Measurements from ENCODE around the gene CACNA1C. TPM values are rescaled to one million over a fixed set of nuclear protein-coding genes. Genes with fewer than 3 reads are reported as not detected.

Gene CACNA1C
- total and polyA plus RNA-seq, 2 donors = 0.71 TPM

DNA sequence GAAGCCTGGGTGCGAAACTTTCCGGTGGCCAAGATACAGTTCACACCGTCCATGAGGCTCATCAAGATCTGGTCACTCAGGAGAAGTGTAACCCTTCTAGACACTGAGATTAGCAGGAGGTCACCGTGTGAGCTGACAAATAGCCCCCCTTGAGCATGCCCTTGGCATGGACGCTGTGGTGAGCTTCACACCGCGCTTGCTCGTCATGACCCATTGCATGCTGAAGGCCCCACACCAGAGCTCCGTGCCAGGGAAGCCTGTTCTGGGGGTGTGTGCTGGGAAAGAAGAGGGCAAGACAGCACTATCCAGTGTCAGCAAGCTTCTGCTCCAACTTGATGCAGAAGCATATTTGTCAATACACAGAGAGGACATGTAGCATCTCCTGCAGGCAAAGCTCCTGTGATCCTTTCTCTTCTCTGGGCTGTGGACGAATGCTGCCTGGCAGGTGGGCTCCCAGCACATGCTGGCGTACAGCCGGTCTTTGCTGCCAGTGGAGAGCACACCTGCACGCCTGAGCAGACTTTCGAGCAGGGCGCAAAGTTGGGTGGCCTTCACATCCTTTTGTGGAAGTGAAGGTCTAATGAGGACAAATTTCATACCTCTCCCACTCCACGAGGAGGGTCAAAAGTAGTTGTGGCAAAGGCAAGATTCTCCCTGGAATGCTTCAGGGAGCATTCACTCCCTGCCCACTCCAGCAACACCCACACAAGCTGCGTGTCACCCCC is 615.1 kb downstream of the CACNA1C start:
- no peaks in the 10 kb centered on the region for H3K27me3 ChIP-seq (ENCODE audit: control insufficient read depth in 2 of 2, insufficient read depth in 1 of 2, low read length in 1 of 2)
- H3K4me3 ChIP-seq (ENCODE audit: low read length in 2 of 2) = no peak overlapping the region
- H3K4me1 ChIP-seq (ENCODE audit: control insufficient read depth in 2 of 2, insufficient read depth in 2 of 2, low read length in 2 of 2) = no peaks in the 10 kb centered on the region
- no peak overlapping the region for H3K27ac ChIP-seq (ENCODE audit: low read depth in 1 of 2, low read length in 1 of 2)
- peaks cover 11 to 20% of the 10 kb centered on the region in 2 donors for H3K36me3 ChIP-seq (ENCODE audit: control insufficient read depth in 2 of 2, insufficient read depth in 2 of 2, low read length in 1 of 2)
- no peaks in the 10 kb centered on the region for H3K9me3 ChIP-seq (ENCODE audit: control insufficient read depth in 2 of 2, insufficient read depth in 1 of 2, low read length in 1 of 2)
- WGBS = 95% methylated on average over 17 of the region's 17 CpGs
- no peak for DNase-seq (ENCODE audit: low read depth in 6 of 9, low spot score in 9 of 9)

DNA sequence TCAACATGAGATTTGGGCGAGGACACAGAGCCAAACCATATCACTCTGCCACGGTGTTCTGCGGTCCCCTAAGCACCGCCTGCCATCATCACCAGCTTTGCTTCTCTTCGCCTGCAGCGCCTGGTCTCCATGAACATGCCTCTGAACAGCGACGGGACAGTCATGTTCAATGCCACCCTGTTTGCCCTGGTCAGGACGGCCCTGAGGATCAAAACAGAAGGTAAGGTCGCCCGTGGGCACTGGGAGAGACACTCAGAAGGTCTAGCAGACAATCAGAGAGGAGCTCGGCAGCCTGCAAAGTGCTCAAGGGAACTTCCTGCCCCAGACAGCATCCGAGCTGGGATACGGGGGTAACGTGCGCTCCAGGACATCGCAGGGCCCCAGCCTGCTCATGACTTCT is 616.0 kb downstream of the CACNA1C start:
- no peaks in the 10 kb centered on the region for H3K9me3 ChIP-seq (ENCODE audit: control insufficient read depth in 2 of 2, insufficient read depth in 1 of 2, low read length in 1 of 2)
- H3K27me3 ChIP-seq (ENCODE audit: control insufficient read depth in 2 of 2, insufficient read depth in 1 of 2, low read length in 1 of 2) = no peaks in the 10 kb centered on the region
- WGBS = 98% methylated on average over 17 of the region's 17 CpGs
- DNase-seq (ENCODE audit: low read depth in 6 of 9, low spot score in 9 of 9) = no peak
- H3K27ac ChIP-seq (ENCODE audit: low read depth in 1 of 2, low read length in 1 of 2) = no peak overlapping the region
- H3K4me3 ChIP-seq (ENCODE audit: low read length in 2 of 2) = no peak overlapping the region
- no peaks in the 10 kb centered on the region for H3K4me1 ChIP-seq (ENCODE audit: control insufficient read depth in 2 of 2, insufficient read depth in 2 of 2, low read length in 2 of 2)
- peaks cover 11 to 20% of the 10 kb centered on the region in 2 donors for H3K36me3 ChIP-seq (ENCODE audit: control insufficient read depth in 2 of 2, insufficient read depth in 2 of 2, low read length in 1 of 2)

DNA sequence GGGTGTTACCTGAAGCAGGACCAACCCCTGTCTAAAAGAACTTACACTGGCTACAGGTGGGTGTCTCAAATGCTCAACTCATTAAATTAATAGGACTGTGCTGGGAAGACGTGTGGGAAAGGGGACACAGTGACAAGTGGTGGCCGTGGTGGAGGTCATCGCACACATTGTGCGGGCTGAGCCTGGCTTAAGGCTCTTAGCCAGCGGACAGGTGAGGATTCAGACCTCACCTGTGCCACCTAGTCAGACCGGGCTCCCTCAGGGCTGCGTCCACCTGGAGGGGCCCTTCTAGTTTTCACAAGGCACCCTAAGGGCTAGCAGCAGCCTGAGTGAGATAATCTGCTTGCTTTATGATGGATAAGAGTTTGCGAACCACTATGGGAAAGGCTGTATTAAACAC is 616.8 kb downstream of the CACNA1C start:
- DNase-seq (ENCODE audit: low read depth in 6 of 9, low spot score in 9 of 9) = no peak
- WGBS = 95% methylated on average over 8 of the region's 8 CpGs

DNA sequence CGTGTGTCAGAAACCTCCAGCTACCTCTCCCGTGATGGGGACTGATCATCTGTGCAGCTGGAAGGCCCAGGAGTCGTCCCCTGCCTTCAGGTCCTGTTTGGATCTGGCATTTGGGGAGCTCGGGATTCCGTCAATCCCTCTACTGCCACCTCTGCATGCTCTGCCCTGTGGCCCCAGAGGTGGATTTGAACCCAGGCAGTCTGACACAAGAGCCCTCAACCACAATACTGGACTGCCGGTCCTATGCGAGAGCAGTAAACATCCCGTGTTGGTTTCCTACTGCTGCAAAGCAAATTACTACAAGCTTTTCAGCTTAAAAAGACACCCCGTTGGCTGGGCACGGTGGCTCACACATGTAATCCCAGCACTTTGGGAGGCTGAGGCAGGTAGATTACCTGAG is 620.1 kb downstream of the CACNA1C start:
- Histone ChIP-seq H3K27ac (ENCODE audit: low read depth in 1 of 2, low read length in 1 of 2) (no peak overlapping the region), H3K36me3 (ENCODE audit: control insufficient read depth in 2 of 2, insufficient read depth in 2 of 2, low read length in 1 of 2) (peaks cover 20 to 23% of the 10 kb centered on the region in 2 donors), H3K4me1 (ENCODE audit: control insufficient read depth in 2 of 2, insufficient read depth in 2 of 2, low read length in 2 of 2) (no peaks in the 10 kb centered on the region), H3K27me3 (ENCODE audit: control insufficient read depth in 2 of 2, insufficient read depth in 1 of 2, low read length in 1 of 2) (no peaks in the 10 kb centered on the region), H3K4me3 (ENCODE audit: low read length in 2 of 2) (no peak overlapping the region), H3K9me3 (ENCODE audit: control insufficient read depth in 2 of 2, insufficient read depth in 1 of 2, low read length in 1 of 2) (no peaks in the 10 kb centered on the region)
- WGBS = 98% methylated on average over 10 of the region's 10 CpGs
- DNase-seq (ENCODE audit: low read depth in 6 of 9, low spot score in 9 of 9) = no peak

More for the DNA sequence above, 616.8 kb downstream of the CACNA1C start:
- Histone ChIP-seq H3K4me3 (ENCODE audit: low read length in 2 of 2) (no peak overlapping the region), H3K36me3 (ENCODE audit: control insufficient read depth in 2 of 2, insufficient read depth in 2 of 2, low read length in 1 of 2) (peaks cover 11 to 20% of the 10 kb centered on the region in 2 donors), H3K9me3 (ENCODE audit: control insufficient read depth in 2 of 2, insufficient read depth in 1 of 2, low read length in 1 of 2) (no peaks in the 10 kb centered on the region), H3K27me3 (ENCODE audit: control insufficient read depth in 2 of 2, insufficient read depth in 1 of 2, low read length in 1 of 2) (no peaks in the 10 kb centered on the region), H3K4me1 (ENCODE audit: control insufficient read depth in 2 of 2, insufficient read depth in 2 of 2, low read length in 2 of 2) (no peaks in the 10 kb centered on the region), H3K27ac (ENCODE audit: low read depth in 1 of 2, low read length in 1 of 2) (no peak overlapping the region)

DNA sequence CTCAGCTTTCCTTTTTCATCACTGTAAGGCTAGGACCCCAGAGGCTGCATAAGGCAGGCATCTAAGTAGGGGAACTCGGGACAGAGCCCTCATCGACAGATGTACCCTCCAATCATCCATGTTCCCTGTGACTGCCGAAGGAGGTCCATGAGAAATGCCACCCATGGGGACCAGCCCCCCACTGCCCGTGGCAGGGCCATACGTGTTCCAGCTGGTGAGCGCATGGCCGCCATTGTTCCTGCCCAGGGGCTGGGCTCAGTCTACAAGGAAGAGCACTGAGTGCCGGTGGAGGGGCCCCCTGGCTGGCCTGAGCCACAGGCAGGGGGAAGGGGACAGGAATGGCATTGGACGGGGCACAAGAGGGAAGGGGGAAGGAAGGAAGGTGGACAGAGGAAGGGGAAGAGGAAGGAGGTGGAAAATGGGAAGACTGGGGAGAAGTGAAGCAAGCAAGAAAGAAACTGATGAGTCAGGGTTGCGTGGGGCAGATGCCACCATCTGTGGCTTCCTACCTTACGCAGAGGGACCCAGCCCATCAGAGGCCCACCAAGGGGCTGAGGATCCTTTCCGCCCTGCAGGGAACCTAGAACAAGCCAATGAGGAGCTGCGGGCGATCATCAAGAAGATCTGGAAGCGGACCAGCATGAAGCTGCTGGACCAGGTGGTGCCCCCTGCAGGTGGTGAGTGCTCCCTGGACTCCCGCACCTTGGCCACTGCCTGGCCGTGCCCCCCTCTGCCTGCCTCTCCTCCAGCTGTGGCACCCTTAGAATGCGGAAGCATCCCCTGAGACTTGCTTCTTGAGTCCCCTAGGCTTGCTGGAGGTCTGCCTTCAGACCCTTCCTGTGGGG is 621.4 kb downstream of the CACNA1C start:
- Histone ChIP-seq H3K9me3 (ENCODE audit: control insufficient read depth in 2 of 2, insufficient read depth in 1 of 2, low read length in 1 of 2) (no peaks in the 10 kb centered on the region), H3K36me3 (ENCODE audit: control insufficient read depth in 2 of 2, insufficient read depth in 2 of 2, low read length in 1 of 2) (peaks cover 13 to 18% of the 10 kb centered on the region in 2 donors), H3K27me3 (ENCODE audit: control insufficient read depth in 2 of 2, insufficient read depth in 1 of 2, low read length in 1 of 2) (no peaks in the 10 kb centered on the region), H3K27ac (ENCODE audit: low read depth in 1 of 2, low read length in 1 of 2) (no peak overlapping the region), H3K4me1 (ENCODE audit: control insufficient read depth in 2 of 2, insufficient read depth in 2 of 2, low read length in 2 of 2) (no peaks in the 10 kb centered on the region), H3K4me3 (ENCODE audit: low read length in 2 of 2) (no peak overlapping the region)
- no peak for DNase-seq (ENCODE audit: low read depth in 6 of 9, low spot score in 9 of 9)
- 96% methylated on average over 18 of the region's 18 CpGs for whole genome bisulfite sequencing

DNA sequence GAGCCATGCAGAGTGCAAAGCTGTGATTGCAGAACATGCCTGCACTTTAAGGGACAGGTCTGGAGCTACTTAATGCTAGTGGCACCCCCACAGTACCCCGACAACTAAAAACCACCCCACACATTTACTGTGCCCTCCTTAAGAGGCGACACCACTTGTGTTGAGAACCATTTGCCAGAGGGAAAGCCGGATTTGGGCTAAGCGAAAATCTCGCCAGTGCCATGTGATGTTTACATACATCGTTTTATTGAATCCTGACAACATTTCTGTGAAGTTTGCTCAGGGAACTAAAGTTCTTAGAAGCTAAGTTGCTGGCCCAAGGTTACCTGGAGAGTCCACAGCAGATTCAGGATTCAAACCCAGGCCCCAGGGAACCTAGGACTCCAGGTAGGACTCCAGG is 623.0 kb downstream of the CACNA1C start:
- WGBS = 90% methylated on average over 6 of the region's 6 CpGs
- no peak for DNase-seq (ENCODE audit: low read depth in 6 of 9, low spot score in 9 of 9)
- H3K27ac ChIP-seq (ENCODE audit: low read depth in 1 of 2, low read length in 1 of 2) = no peak overlapping the region
- H3K27me3 ChIP-seq (ENCODE audit: control insufficient read depth in 2 of 2, insufficient read depth in 1 of 2, low read length in 1 of 2) = no peaks in the 10 kb centered on the region
- H3K4me1 ChIP-seq (ENCODE audit: control insufficient read depth in 2 of 2, insufficient read depth in 2 of 2, low read length in 2 of 2) = no peaks in the 10 kb centered on the region
- H3K36me3 ChIP-seq (ENCODE audit: control insufficient read depth in 2 of 2, insufficient read depth in 2 of 2, low read length in 1 of 2) = peaks cover 9 to 14% of the 10 kb centered on the region in 2 donors
- H3K4me3 ChIP-seq (ENCODE audit: low read length in 2 of 2) = no peak overlapping the region
- H3K9me3 ChIP-seq (ENCODE audit: control insufficient read depth in 2 of 2, insufficient read depth in 1 of 2, low read length in 1 of 2) = no peaks in the 10 kb centered on the region

DNA sequence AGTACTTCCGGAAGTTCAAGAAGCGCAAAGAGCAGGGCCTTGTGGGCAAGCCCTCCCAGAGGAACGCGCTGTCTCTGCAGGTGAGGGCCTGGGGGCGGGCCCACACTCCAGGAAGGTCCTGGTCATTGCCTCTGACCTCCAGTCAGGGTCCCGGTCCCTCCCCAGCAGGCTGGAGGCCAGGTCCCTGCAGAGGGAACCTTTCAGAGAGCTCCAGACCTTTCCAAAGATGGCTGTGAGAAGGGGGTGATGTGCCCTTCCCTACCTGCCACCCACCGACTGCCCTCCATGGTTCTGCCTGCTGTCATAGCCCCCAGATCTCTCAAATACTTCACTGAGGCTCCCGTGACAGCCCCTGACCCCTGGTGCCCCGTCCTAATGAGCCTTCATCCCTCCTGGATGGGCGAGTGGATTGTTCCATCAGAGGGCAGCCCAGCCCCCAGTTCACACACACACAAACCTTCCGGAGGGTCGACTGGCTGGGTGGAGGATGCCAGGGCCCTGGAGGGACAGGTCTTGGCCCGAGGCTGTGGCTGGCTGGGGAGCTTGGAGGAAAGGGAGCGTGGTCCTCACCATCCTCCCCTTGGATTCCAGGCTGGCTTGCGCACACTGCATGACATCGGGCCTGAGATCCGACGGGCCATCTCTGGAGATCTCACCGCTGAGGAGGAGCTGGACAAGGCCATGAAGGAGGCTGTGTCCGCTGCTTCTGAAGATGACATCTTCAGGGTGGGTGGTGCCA is 624.5 kb downstream of the CACNA1C start:
- H3K4me1 ChIP-seq (ENCODE audit: control insufficient read depth in 2 of 2, insufficient read depth in 2 of 2, low read length in 2 of 2) = no peaks in the 10 kb centered on the region
- no peak overlapping the region for H3K27ac ChIP-seq (ENCODE audit: low read depth in 1 of 2, low read length in 1 of 2)
- DNase-seq (ENCODE audit: low read depth in 6 of 9, low spot score in 9 of 9) = no peak
- H3K4me3 ChIP-seq (ENCODE audit: low read length in 2 of 2) = no peak overlapping the region
- no peaks in the 10 kb centered on the region for H3K9me3 ChIP-seq (ENCODE audit: control insufficient read depth in 2 of 2, insufficient read depth in 1 of 2, low read length in 1 of 2)
- peaks cover 9 to 14% of the 10 kb centered on the region in 2 donors for H3K36me3 ChIP-seq (ENCODE audit: control insufficient read depth in 2 of 2, insufficient read depth in 2 of 2, low read length in 1 of 2)
- WGBS = 96% methylated on average over 20 of the region's 20 CpGs
- no peaks in the 10 kb centered on the region for H3K27me3 ChIP-seq (ENCODE audit: control insufficient read depth in 2 of 2, insufficient read depth in 1 of 2, low read length in 1 of 2)

DNA sequence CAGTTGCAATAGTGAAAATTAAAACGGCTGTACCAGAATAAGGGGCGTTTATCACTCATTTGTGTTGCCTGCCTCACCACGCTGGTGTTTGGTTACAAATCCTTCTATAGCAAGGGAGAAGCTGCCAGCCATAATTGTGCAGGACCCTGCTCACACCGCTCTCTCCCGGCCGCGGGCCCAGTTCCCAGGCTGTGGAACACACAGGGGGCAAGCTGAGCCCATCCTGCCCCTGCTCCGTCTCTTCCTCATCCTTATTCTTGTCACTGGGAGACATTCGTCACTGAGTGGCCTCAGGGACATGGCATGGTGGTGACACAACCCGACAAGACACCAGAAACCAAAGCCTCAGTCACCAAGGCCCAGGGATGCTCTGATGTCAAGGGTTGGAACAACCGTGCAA is 625.6 kb downstream of the CACNA1C start:
- DNase-seq (ENCODE audit: low read depth in 6 of 9, low spot score in 9 of 9) = no peak
- H3K27me3 ChIP-seq (ENCODE audit: control insufficient read depth in 2 of 2, insufficient read depth in 1 of 2, low read length in 1 of 2) = no peaks in the 10 kb centered on the region
- peaks cover 0 to 5% of the 10 kb centered on the region in 2 donors for H3K4me1 ChIP-seq (ENCODE audit: control insufficient read depth in 2 of 2, insufficient read depth in 2 of 2, low read length in 2 of 2)
- H3K27ac ChIP-seq (ENCODE audit: low read depth in 1 of 2, low read length in 1 of 2) = no peak overlapping the region
- H3K36me3 ChIP-seq (ENCODE audit: control insufficient read depth in 2 of 2, insufficient read depth in 2 of 2, low read length in 1 of 2) = peaks cover 12 to 15% of the 10 kb centered on the region in 2 donors
- 96% methylated on average over 11 of the region's 11 CpGs for WGBS
- H3K4me3 ChIP-seq (ENCODE audit: low read length in 2 of 2) = no peak overlapping the region
- H3K9me3 ChIP-seq (ENCODE audit: control insufficient read depth in 2 of 2, insufficient read depth in 1 of 2, low read length in 1 of 2) = no peaks in the 10 kb centered on the region

All from thymus (tissue), 11 donors.